Measurements from ENCODE around the gene COQ8B. TPM values are rescaled to one million over a fixed set of nuclear protein-coding genes. Genes with fewer than 3 reads are reported as not detected.

COQ8B gene
- total RNA-seq, 1 experiment from 2014 or later: 35.7 TPM

DNA sequence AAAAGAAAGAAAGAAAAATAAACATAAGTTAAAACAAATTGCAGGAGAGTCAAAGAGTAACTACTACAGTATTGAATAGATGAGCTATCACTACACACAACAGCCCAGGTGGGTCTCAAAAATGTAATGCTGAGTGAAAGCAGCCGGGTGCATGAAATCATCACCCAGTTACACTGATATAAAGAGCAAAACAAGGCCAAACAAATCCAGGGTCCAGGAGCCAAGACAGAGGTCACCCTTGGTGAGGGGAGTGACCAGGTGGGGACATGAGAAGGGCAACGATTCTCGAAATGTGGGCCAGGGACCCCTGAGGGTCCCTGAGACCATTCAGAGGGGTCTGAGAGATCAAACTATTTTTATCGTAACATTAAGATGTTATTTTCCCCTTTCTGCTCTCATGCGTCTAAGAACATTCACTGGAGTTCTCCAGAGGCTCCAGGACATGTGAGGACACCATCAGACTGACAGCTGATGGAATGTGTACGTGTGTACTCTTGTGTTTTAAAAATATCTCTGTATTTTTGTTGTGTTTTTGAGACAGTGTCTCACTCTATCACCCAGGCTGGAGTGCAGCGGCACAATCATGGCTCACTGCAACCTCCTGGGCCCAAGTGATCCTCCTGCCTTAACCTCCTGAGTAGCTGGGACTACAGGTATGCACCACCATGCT is 10.6 kb downstream of the COQ8B start:
- no TSS peak for BruUV-seq (replicated peaks)
- Histone ChIP-seq H3K4me1 (no peaks in the 10 kb centered on the region), H3K9me3 (no peaks in the 10 kb centered on the region), H3K36me3 (ENCODE audit: control insufficient read depth, insufficient read depth, low read length) (peaks cover 9% of the 10 kb centered on the region), H3K27me3 (replicated peaks; ENCODE audit: control insufficient read depth, insufficient read depth, low read length) (no peaks in the 10 kb centered on the region), H3K4me3 (ENCODE audit: low read depth, low read length) (no peak overlapping the region)
- Mint-ChIP-seq H3K4me1 (ENCODE audit: low read depth, unreplicated experiment) (no peaks in the 10 kb centered on the region), H3K4me3 (ENCODE audit: unreplicated experiment) (no peak overlapping the region), H3K27me3 (ENCODE audit: insufficient read depth, unreplicated experiment) (no peaks in the 10 kb centered on the region), H3K9me3 (ENCODE audit: unreplicated experiment) (no peaks in the 10 kb centered on the region), H3K27ac (ENCODE audit: unreplicated experiment) (no peak overlapping the region), H3K36me3 (ENCODE audit: insufficient read depth, unreplicated experiment) (peaks cover 58% of the 10 kb centered on the region)
- POLR2A ChIA-PET: no interaction called here
- CTCF ChIA-PET: no interaction called here
- TF ChIP-seq, protein P1, sequence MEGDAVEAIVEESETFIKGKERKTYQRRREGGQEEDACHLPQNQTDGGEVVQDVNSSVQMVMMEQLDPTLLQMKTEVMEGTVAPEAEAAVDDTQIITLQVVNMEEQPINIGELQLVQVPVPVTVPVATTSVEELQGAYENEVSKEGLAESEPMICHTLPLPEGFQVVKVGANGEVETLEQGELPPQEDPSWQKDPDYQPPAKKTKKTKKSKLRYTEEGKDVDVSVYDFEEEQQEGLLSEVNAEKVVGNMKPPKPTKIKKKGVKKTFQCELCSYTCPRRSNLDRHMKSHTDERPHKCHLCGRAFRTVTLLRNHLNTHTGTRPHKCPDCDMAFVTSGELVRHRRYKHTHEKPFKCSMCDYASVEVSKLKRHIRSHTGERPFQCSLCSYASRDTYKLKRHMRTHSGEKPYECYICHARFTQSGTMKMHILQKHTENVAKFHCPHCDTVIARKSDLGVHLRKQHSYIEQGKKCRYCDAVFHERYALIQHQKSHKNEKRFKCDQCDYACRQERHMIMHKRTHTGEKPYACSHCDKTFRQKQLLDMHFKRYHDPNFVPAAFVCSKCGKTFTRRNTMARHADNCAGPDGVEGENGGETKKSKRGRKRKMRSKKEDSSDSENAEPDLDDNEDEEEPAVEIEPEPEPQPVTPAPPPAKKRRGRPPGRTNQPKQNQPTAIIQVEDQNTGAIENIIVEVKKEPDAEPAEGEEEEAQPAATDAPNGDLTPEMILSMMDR (IDR thresholded peaks at IDR 0.05; ENCODE audit: insufficient read depth in 1 of 2, low read depth in 1 of 2, low read length in 1 of 2, severe bottlenecking in 1 of 2, unreplicated experiment in 1 of 2): no peak
- intact Hi-C loops (cut with micrococcal nuclease; ENCODE audit: unreplicated experiment): no loop called here
- DNase-seq: no peak

- Histone ChIP-seq H3K36me3 (ENCODE audit: control insufficient read depth, insufficient read depth, low read length) (peaks cover 9% of the 10 kb centered on the region), H3K27me3 (replicated peaks; ENCODE audit: control insufficient read depth, insufficient read depth, low read length) (no peaks in the 10 kb centered on the region), H3K9me3 (no peaks in the 10 kb centered on the region), H3K4me1 (no peaks in the 10 kb centered on the region), H3K4me3 (ENCODE audit: low read depth, low read length) (no peak overlapping the region)
- DNase-seq: no peak
- no peak overlapping the region for H3K4me3 Mint-ChIP-seq (ENCODE audit: unreplicated experiment)
- BruUV-seq (replicated peaks): no TSS peak
- no peaks in the 10 kb centered on the region for H3K4me1 Mint-ChIP-seq (ENCODE audit: low read depth, unreplicated experiment)
- POLR2A ChIA-PET: no interaction called here
- H3K27ac Mint-ChIP-seq (ENCODE audit: unreplicated experiment): no peak overlapping the region
- TF ChIP-seq, protein P1 (IDR thresholded peaks at IDR 0.05; ENCODE audit: insufficient read depth in 1 of 2, low read depth in 1 of 2, low read length in 1 of 2, severe bottlenecking in 1 of 2, unreplicated experiment in 1 of 2): no peak
- peaks cover 53% of the 10 kb centered on the region for H3K36me3 Mint-ChIP-seq (ENCODE audit: insufficient read depth, unreplicated experiment)
- CTCF ChIA-PET: no interaction called here
- intact Hi-C loops (cut with micrococcal nuclease; ENCODE audit: unreplicated experiment): no loop called here
- no peaks in the 10 kb centered on the region for H3K9me3 Mint-ChIP-seq (ENCODE audit: unreplicated experiment)
- H3K27me3 Mint-ChIP-seq (ENCODE audit: insufficient read depth, unreplicated experiment): no peaks in the 10 kb centered on the region
Measured at GRCh38 chr19:40705362-40705651, 11.4 kb downstream of the COQ8B start.

DNA sequence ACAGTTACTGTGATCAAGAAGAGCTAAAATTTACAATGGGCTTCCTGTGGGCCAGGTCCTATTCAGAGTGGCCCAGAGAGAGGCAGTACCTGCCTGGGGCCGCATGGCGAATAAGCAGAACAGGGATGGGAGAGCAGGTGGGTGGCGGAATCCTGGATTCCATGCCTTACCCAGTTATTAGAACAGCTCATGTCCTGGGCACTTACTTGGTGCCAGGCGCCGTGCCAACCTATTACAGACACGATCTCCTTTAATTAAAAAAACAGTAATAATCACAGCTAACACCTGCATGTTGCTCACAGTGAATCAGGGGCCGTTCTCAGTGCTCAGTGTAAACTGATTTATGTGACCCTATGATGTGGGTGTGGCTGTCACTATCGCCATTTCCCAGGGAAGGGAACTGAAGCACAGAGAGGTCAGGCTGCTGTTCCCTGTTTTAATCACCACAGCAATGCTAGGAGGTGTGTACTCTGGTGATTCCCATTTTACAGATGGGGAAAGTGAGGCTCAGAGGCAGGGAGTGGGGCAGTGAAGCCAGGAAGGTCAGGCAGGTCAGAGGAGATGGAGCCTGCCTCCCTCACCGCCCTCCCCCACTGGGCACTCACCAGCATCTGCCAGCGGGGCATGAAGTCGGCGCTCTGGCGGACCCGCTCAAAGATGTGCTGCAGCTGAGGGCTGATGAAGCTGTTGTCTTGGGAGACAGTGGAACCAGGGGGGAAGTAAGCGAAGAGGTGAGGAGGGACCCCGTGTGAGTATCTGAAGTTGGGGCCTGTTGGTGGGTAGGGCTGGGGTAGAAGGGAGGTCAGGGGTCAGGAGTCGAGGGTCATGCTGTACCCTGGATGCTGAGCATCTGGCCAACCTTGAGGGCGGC is 12.0 kb downstream of the COQ8B start:
- H3K27me3 Mint-ChIP-seq (ENCODE audit: insufficient read depth, unreplicated experiment): no peaks in the 10 kb centered on the region
- H3K4me1 Mint-ChIP-seq (ENCODE audit: low read depth, unreplicated experiment): no peaks in the 10 kb centered on the region
- ChIA-PET CTCF (no interaction called here), POLR2A (no interaction called here)
- H3K36me3 ChIP-seq (ENCODE audit: control insufficient read depth, insufficient read depth, low read length): peaks cover 7% of the 10 kb centered on the region
- no TSS peak for BruUV-seq (replicated peaks)
- no peaks in the 10 kb centered on the region for H3K27me3 ChIP-seq (replicated peaks; ENCODE audit: control insufficient read depth, insufficient read depth, low read length)
- H3K4me1 ChIP-seq: no peaks in the 10 kb centered on the region
- no peaks in the 10 kb centered on the region for H3K9me3 Mint-ChIP-seq (ENCODE audit: unreplicated experiment)
- H3K27ac Mint-ChIP-seq (ENCODE audit: unreplicated experiment): no peak overlapping the region
- DNase-seq: no peak
- no peak overlapping the region for H3K4me3 Mint-ChIP-seq (ENCODE audit: unreplicated experiment)
- intact Hi-C loops (cut with micrococcal nuclease; ENCODE audit: unreplicated experiment): no loop called here
- no peaks in the 10 kb centered on the region for H3K9me3 ChIP-seq
- no peak overlapping the region for H3K4me3 ChIP-seq (ENCODE audit: low read depth, low read length)
- H3K36me3 Mint-ChIP-seq (ENCODE audit: insufficient read depth, unreplicated experiment): peaks cover 47% of the 10 kb centered on the region
- TF ChIP-seq, protein P1 (IDR thresholded peaks at IDR 0.05; ENCODE audit: insufficient read depth in 1 of 2, low read depth in 1 of 2, low read length in 1 of 2, severe bottlenecking in 1 of 2, unreplicated experiment in 1 of 2): no peak

All from Caco-2 (cell line).